T-cell (primary cell): ENCODE data around the gene CCR7. TPM values are rescaled to one million over a fixed set of nuclear protein-coding genes. Genes with fewer than 3 reads are reported as not detected.

Experiments used
- ATAC-seq, 4 experiments: fragments of 200-7000 bp in 3 of 4; fragments of 150-1000 bp in 1 of 4; cut with Tn5 transposase; replicated peaks in 1 of 4; 1 replicate in 3 of 4; 2 replicates in 1 of 4; pipeline ENCODE4 v1.10.0; 2021; ENCODE audit warnings: moderate library complexity in 3 of 4, mild to moderate bottlenecking in 2 of 4, moderate number of reproducible peaks in 1 of 4
- CTCF ChIA-PET, 2 donors: fragments of 300-600 bp; sonication (Branson Sonifier 250); formaldehyde crosslinking; loops; one replicate each; lab custom pipeline; 2022; ENCODE audit warnings: antibody characterized with exemption in 2 of 2; lab: Charles Lee
- POLR2A ChIA-PET, 2 donors: fragments of 300-600 bp; sonication (Branson Sonifier 250); formaldehyde crosslinking; loops; one replicate each; lab custom pipeline; 2022; ENCODE audit warnings: antibody characterized with exemption in 2 of 2; lab: Charles Lee
- DNase-seq, 35 experiments: peaks; one replicate each; pipeline versions ENCODE4 v3.0.0 to v3.0.0-alpha.2; 2013 to 2023
- H3K27ac ChIP-seq: one replicate; pipeline ENCODE4 v1.5.1; 2013; ENCODE audit warnings: low read length
- H3K27me3 ChIP-seq, 2 experiments: replicated peaks in 1 of 2; 1 replicate in 1 of 2; 2 replicates in 1 of 2; pipeline versions ENCODE4 v1.6.1 to v1.7.0; 2013; ENCODE audit warnings: low read length in 1 of 2, mixed read lengths in 1 of 2; ENCODE audit not compliant: control insufficient read depth in 2 of 2, insufficient read depth in 2 of 2; ENCODE audit errors: extremely low read depth in 1 of 2
- H3K36me3 ChIP-seq, 2 donors: 1 replicate in 1 of 2; 2 replicates in 1 of 2; pipeline versions ENCODE4 v1.6.1 to v1.7.0; 2013; ENCODE audit warnings: low read length in 1 of 2; ENCODE audit not compliant: control insufficient read depth in 2 of 2, insufficient read depth in 1 of 2; ENCODE audit errors: extremely low read depth in 1 of 2
- H3K4me1 ChIP-seq, 2 experiments: 1 replicate in 1 of 2; 2 replicates in 1 of 2; pipeline versions ENCODE4 v1.6.1 to v1.7.0; 2013; ENCODE audit warnings: low read length in 2 of 2, mixed read lengths in 1 of 2; ENCODE audit not compliant: insufficient read depth in 2 of 2, control insufficient read depth in 1 of 2; ENCODE audit errors: extremely low read depth in 1 of 2
- H3K4me3 ChIP-seq, 2 donors: 1 replicate in 1 of 2; 2 replicates in 1 of 2; pipeline versions ENCODE4 v1.5.1 to v1.7.0; 2013; ENCODE audit warnings: mild to moderate bottlenecking in 2 of 2, low read length in 1 of 2, moderate library complexity in 1 of 2; ENCODE audit not compliant: control insufficient read depth in 1 of 2; ENCODE audit errors: extremely low read depth in 1 of 2
- H3K9me3 ChIP-seq: 2 replicates; pipeline ENCODE4 v1.7.0; 2013
- H3K27ac Mint-ChIP-seq, 2 donors: one replicate each; pipeline ENCODE4 v1.8.0; 2020 to 2021; ENCODE audit warnings: mild to moderate bottlenecking in 2 of 2, mixed read lengths in 2 of 2
- H3K27me3 Mint-ChIP-seq, 2 donors: one replicate each; pipeline ENCODE4 v1.8.0; 2021 to 2022; ENCODE audit warnings: mixed read lengths in 2 of 2
- H3K36me3 Mint-ChIP-seq: one replicate; pipeline ENCODE4 v1.8.0; 2021; ENCODE audit warnings: mixed read lengths
- H3K4me1 Mint-ChIP-seq, 3 donors: one replicate each; pipeline ENCODE4 v1.8.0; 2020 to 2022; ENCODE audit warnings: mixed read lengths in 3 of 3, mild to moderate bottlenecking in 1 of 3
- H3K4me3 Mint-ChIP-seq, 3 donors: one replicate each; pipeline ENCODE4 v1.8.0; 2020 to 2022; ENCODE audit warnings: mild to moderate bottlenecking in 3 of 3, mixed read lengths in 3 of 3, moderate library complexity in 3 of 3
- H3K9me3 Mint-ChIP-seq, 3 donors: one replicate each; pipeline ENCODE4 v1.8.0; 2020 to 2022; ENCODE audit warnings: mixed read lengths in 3 of 3
- WGBS: methylation state at CpG from one replicate; pipeline ENCODE4 v1.1.5; 2013; ENCODE audit warnings: missing lambda C conversion rate; ENCODE audit not compliant: insufficient coverage; 5-methylcytosine and 5-hydroxymethylcytosine counted together
- total RNA-seq, 35 experiments: library from RNA in 6 of 35; stranded (reverse) in 6 of 35; fragments of 120-200 nt in 1 of 35; gene quantifications; one replicate each; pipeline versions ENCODE4 v1.2.1 to v1.2.4 and lab custom pipeline; 2013 to 2026

The CCR7 gene
- total RNA-seq, 5 donors from 2014 or later (not counting 1 experiment from before 2014, with no cell fraction given): 173 to 438 (median 340) TPM

- 19% methylated on average over 5 of the region's 6 CpGs for WGBS
- H3K27me3 ChIP-seq: no peaks in the 10 kb centered on the region
- peak overlapping the region; percentile 99 for H3K27ac ChIP-seq
- peak overlapping the region; percentile 99 to 100 for H3K27ac Mint-ChIP-seq
- DNase-seq (peak in 33 of 35 experiments; percentile 40 to 85 (median 68)), ATAC-seq (peak; percentile 42 to 56 (median 52))
- H3K36me3 ChIP-seq: no peaks in the 10 kb centered on the region
- H3K4me1 Mint-ChIP-seq: peaks cover 94 to 99% (median 98%) of the 10 kb centered on the region in 3 donors
- H3K27me3 Mint-ChIP-seq: no peaks in the 10 kb centered on the region
- CTCF ChIA-PET: interaction anchor here (0.6 to 1.4 kb wide), 2 partner anchors 10 to 14 kb away, joined by 3 read pairs; no protein-coding TSS in a partner anchor
- H3K9me3 ChIP-seq: no peaks in the 10 kb centered on the region
- H3K9me3 Mint-ChIP-seq: no peaks in the 10 kb centered on the region
- peaks cover 74 to 92% of the 10 kb centered on the region in 2 experiments for H3K4me1 ChIP-seq
- H3K4me3 Mint-ChIP-seq: peak overlapping the region; percentile 48 to 72 (median 48)
- POLR2A ChIA-PET: interaction anchor here (0.7 to 2.1 kb wide), 5 partner anchors 18 to 43 kb away, joined by 3 to 12 read pairs (median 5); partner anchors contain the start of gene CCR7 (in 2 of the 2)
- H3K36me3 Mint-ChIP-seq: no peaks in the 10 kb centered on the region
- H3K4me3 ChIP-seq: no peak overlapping the region
Observed at GRCh38 chr17:40605306-40605705, 40.0 kb upstream of the CCR7 start.

GRCh38 chr17:40604327-40605080 is 39.2 kb upstream of the CCR7 start:
- H3K27me3 ChIP-seq: no peaks in the 10 kb centered on the region
- ChIA-PET POLR2A (interaction anchor here (1.1 to 2.1 kb wide), 5 partner anchors 10 to 42 kb away, joined by 4 to 14 read pairs (median 10); partner anchors contain the start of gene CCR7 (in 1 of the 2)), CTCF (interaction anchor here (0.6 to 1.9 kb wide), 5 partner anchors 8 to 492 kb away, joined by 3 to 5 read pairs (median 4); no protein-coding TSS in a partner anchor)
- 77% methylated on average over 5 of the region's 8 CpGs for WGBS
- Mint-ChIP-seq H3K9me3 (no peaks in the 10 kb centered on the region), H3K27ac (peak overlapping the region; percentile 99 to 100), H3K27me3 (no peaks in the 10 kb centered on the region), H3K4me3 (peak overlapping the region; percentile 48 to 72 (median 57)), H3K4me1 (peaks cover 94 to 99% (median 99%) of the 10 kb centered on the region in 3 donors), H3K36me3 (no peaks in the 10 kb centered on the region)
- peak overlapping the region; percentile 99 for H3K27ac ChIP-seq
- no peaks in the 10 kb centered on the region for H3K9me3 ChIP-seq
- H3K4me1 ChIP-seq: peaks cover 77 to 94% of the 10 kb centered on the region in 2 experiments
- no peak overlapping the region for H3K4me3 ChIP-seq
- ATAC-seq (no peak), DNase-seq (peak in 1 of 35 experiments; percentile 24)
- no peaks in the 10 kb centered on the region for H3K36me3 ChIP-seq

GRCh38 chr17:40602445-40603443 is 37.5 kb upstream of the CCR7 start:
- Mint-ChIP-seq H3K36me3 (peaks cover 3% of the 10 kb centered on the region), H3K4me1 (peaks cover 94 to 99% (median 99%) of the 10 kb centered on the region in 3 donors), H3K9me3 (no peaks in the 10 kb centered on the region), H3K4me3 (peak overlapping the region; percentile 72 to 77 (median 73)), H3K27ac (peak overlapping the region; percentile 99 to 100), H3K27me3 (no peaks in the 10 kb centered on the region)
- H3K9me3 ChIP-seq: no peaks in the 10 kb centered on the region
- peaks cover 86 to 94% of the 10 kb centered on the region in 2 experiments for H3K4me1 ChIP-seq
- ChIA-PET CTCF (interaction anchor here (0.7 to 1.9 kb wide), 4 partner anchors 10 to 43 kb away, joined by 3 to 5 read pairs (median 4); no protein-coding TSS in a partner anchor), POLR2A (interaction anchor here (0.6 to 2.0 kb wide), 8 partner anchors 11 to 134 kb away, joined by 3 to 14 read pairs (median 4); no protein-coding TSS in a partner anchor)
- no peaks in the 10 kb centered on the region for H3K36me3 ChIP-seq
- DNase-seq (peak; percentile 42 to 90 (median 71)), ATAC-seq (peak; percentile 54 to 65 (median 62))
- 34% methylated on average over 20 of the region's 22 CpGs for WGBS
- peak overlapping the region; percentile 99 for H3K27ac ChIP-seq
- no peaks in the 10 kb centered on the region for H3K27me3 ChIP-seq
- H3K4me3 ChIP-seq: peak overlapping the region in 1 of 2 donors; percentile 41

GRCh38 chr17:40600486-40601046 is 35.3 kb upstream of the CCR7 start:
- Histone ChIP-seq H3K4me3 (no peak overlapping the region), H3K27me3 (no peaks in the 10 kb centered on the region), H3K36me3 (no peaks in the 10 kb centered on the region), H3K9me3 (no peaks in the 10 kb centered on the region), H3K27ac (peak overlapping the region; percentile 99), H3K4me1 (peaks cover 85 to 91% of the 10 kb centered on the region in 2 experiments)
- H3K4me1 Mint-ChIP-seq: peaks cover 97 to 100% (median 99%) of the 10 kb centered on the region in 3 donors
- peak overlapping the region; percentile 99 to 100 for H3K27ac Mint-ChIP-seq
- POLR2A ChIA-PET: interaction anchor here in 1 of 2 donors (0.6 kb wide), 1 partner anchor 19 kb away, joined by 3 read pairs; no protein-coding TSS in a partner anchor
- DNase-seq (no peak), ATAC-seq (no peak)
- CTCF ChIA-PET: interaction anchor here in 1 of 2 donors (0.5 kb wide), 1 partner anchor 114 kb away, joined by 4 read pairs; no protein-coding TSS in a partner anchor
- H3K9me3 Mint-ChIP-seq: no peaks in the 10 kb centered on the region
- WGBS: 100% methylated on average over 2 of the region's 8 CpGs
- peaks cover 3% of the 10 kb centered on the region for H3K36me3 Mint-ChIP-seq
- peak overlapping the region in 2 of 3 donors; percentile 13 to 72 for H3K4me3 Mint-ChIP-seq
- no peaks in the 10 kb centered on the region for H3K27me3 Mint-ChIP-seq

GRCh38 chr17:40599468-40599763 is 34.1 kb upstream of the CCR7 start:
- ChIA-PET CTCF (no interaction called here), POLR2A (no interaction called here)
- DNase-seq (no peak), ATAC-seq (no peak)
- Mint-ChIP-seq H3K9me3 (no peaks in the 10 kb centered on the region), H3K27me3 (no peaks in the 10 kb centered on the region), H3K4me1 (peaks cover 96 to 99% (median 99%) of the 10 kb centered on the region in 3 donors), H3K27ac (peak overlapping the region; percentile 99 to 100), H3K4me3 (peak overlapping the region in 1 of 3 donors; percentile 77), H3K36me3 (peaks cover 3% of the 10 kb centered on the region)
- Histone ChIP-seq H3K4me1 (peaks cover 78 to 81% of the 10 kb centered on the region in 2 experiments), H3K27ac (peak overlapping the region; percentile 99), H3K36me3 (no peaks in the 10 kb centered on the region), H3K9me3 (no peaks in the 10 kb centered on the region), H3K4me3 (no peak overlapping the region), H3K27me3 (no peaks in the 10 kb centered on the region)
- 17% methylated on average over 1 of the region's 7 CpGs for WGBS
